Keratinocyte (primary cell): ENCODE measurements around the gene ANO8. TPM values are rescaled to one million over a fixed set of nuclear protein-coding genes. Genes with fewer than 3 reads are reported as not detected.

Experiments
- DNase-seq: peaks from one replicate; pipeline ENCODE4 v3.0.0-alpha.2; 2011; ENCODE audit warnings: low read depth, missing footprints, low spot score
- FAIRE-seq: peaks from 2 replicates; lab custom pipeline; 2011; peaks lifted over from hg19 to GRCh38; lab: Jason Lieb, UNC
- H2AFZ ChIP-seq: 2 replicates; pipeline ENCODE4 v1.6.0; 2012; ENCODE audit warnings: low read length, control low read depth, inconsistent platforms; ENCODE audit not compliant: control insufficient read depth
- H3K27ac ChIP-seq: 2 replicates; pipeline ENCODE4 v1.5.1; 2011; ENCODE audit warnings: low read length; ENCODE audit not compliant: control insufficient read depth, insufficient read depth
- H3K27me3 ChIP-seq: 3 replicates; pipeline ENCODE4 v1.6.0; 2011; ENCODE audit warnings: low read length; ENCODE audit not compliant: control insufficient read depth, insufficient read depth; ENCODE audit errors: extremely low read depth
- H3K36me3 ChIP-seq, 2 experiments: 2 replicates in 1 of 2; 3 replicates in 1 of 2; pipeline ENCODE4 v1.5.1; 2011; ENCODE audit warnings: low read length in 2 of 2, mild to moderate bottlenecking in 1 of 2; ENCODE audit not compliant: control insufficient read depth in 2 of 2, insufficient read depth in 2 of 2; ENCODE audit errors: extremely low read depth in 1 of 2
- H3K4me1 ChIP-seq: 3 replicates; pipeline ENCODE4 v1.5.1; 2011; ENCODE audit warnings: low read length; ENCODE audit not compliant: control insufficient read depth, insufficient read depth; ENCODE audit errors: extremely low read depth
- H3K4me2 ChIP-seq: 3 replicates; pipeline ENCODE4 v1.6.0; 2011; ENCODE audit warnings: low read depth, low read length; ENCODE audit not compliant: control insufficient read depth, insufficient read depth; ENCODE audit errors: extremely low read depth
- H3K4me3 ChIP-seq, 3 experiments: fragments of 200-600 bp in 1 of 3; sonication (generic) in 1 of 3; 2 replicates in 2 of 3; 3 replicates in 1 of 3; pipeline ENCODE4 v1.5.1; 2011 to 2016; ENCODE audit warnings: low read length in 3 of 3, mild to moderate bottlenecking in 3 of 3, control low read depth in 2 of 3, inconsistent platforms in 1 of 3, low read depth in 1 of 3, mixed read lengths in 1 of 3, mixed run types in 1 of 3, moderate library complexity in 1 of 3; ENCODE audit not compliant: control insufficient read depth in 2 of 3, insufficient read depth in 2 of 3; ENCODE audit errors: extremely low read depth in 1 of 3
- H3K79me2 ChIP-seq: 2 replicates; pipeline ENCODE4 v1.6.0; 2012; ENCODE audit warnings: low read length; ENCODE audit not compliant: control insufficient read depth, insufficient read depth
- H3K9ac ChIP-seq: 3 replicates; pipeline ENCODE4 v1.6.0; 2011; ENCODE audit warnings: low read length; ENCODE audit not compliant: control insufficient read depth, insufficient read depth; ENCODE audit errors: extremely low read depth
- H3K9me1 ChIP-seq: 3 replicates; pipeline ENCODE4 v1.6.0; 2011; ENCODE audit warnings: low read length; ENCODE audit not compliant: control insufficient read depth, insufficient read depth; ENCODE audit errors: extremely low read depth
- H3K9me3 ChIP-seq: 2 replicates; pipeline ENCODE4 v1.5.1; 2012; ENCODE audit warnings: low read depth, low read length; ENCODE audit not compliant: control insufficient read depth
- H4K20me1 ChIP-seq: 3 replicates; pipeline ENCODE4 v1.6.0; 2011; ENCODE audit warnings: low read length; ENCODE audit not compliant: control insufficient read depth, insufficient read depth; ENCODE audit errors: extremely low read depth
- CTCF ChIP-seq, 3 experiments: IDR thresholded peaks in 1 of 3; conservative IDR thresholded peaks in 1 of 3; optimal IDR thresholded peaks in 1 of 3; 2 replicates in 2 of 3; 3 replicates in 1 of 3; pipeline versions ENCODE3 to v1.5.1; 2011; ENCODE audit warnings: low read length in 3 of 3, mild to moderate bottlenecking in 3 of 3, moderate library complexity in 2 of 3, control low read depth in 1 of 3, inconsistent platforms in 1 of 3; ENCODE audit not compliant: insufficient read depth in 2 of 3; ENCODE audit errors: extremely low read depth in 1 of 3
- EZH2 ChIP-seq: IDR thresholded peaks from one replicate; pipeline ENCODE4 v1.6.1; 2012; ENCODE audit warnings: inconsistent platforms, mild to moderate bottlenecking, low read length, moderate library complexity
- dilution Hi-C: fragments of 300-500 bp; cut with MboI; formaldehyde crosslinking; loops from one replicate; pipeline ENCODE4 v1.7.0; 2020; ENCODE audit warnings: low sequenced_read_pairs; ENCODE audit not compliant: extremely low pct_ligation_motif_present
- polyA plus RNA-seq, 5 experiments: library from polyadenylated mRNA; depleted of rRNA in 3 of 5; stranded (reverse) in 3 of 5; stranded (forward) in 1 of 5; unstranded in 1 of 5; fragments of >200 nt; gene quantifications; 1 replicate in 1 of 5; 2 replicates in 3 of 5; 3 replicates in 1 of 5; pipeline versions ENCODE4 v1.2.1 to v1.2.3, GENCODE V29; 2011 to 2012; ENCODE audit warnings: missing spikeins in 2 of 5, low read depth in 1 of 5, low replicate concordance in 1 of 5

The ANO8 gene
- polyA plus RNA-seq, 1 donor (not counting 4 experiments of a cell fraction or from before 2014, with no cell fraction given) = 1.6 TPM

GRCh38 chr19:17311455-17312188, 23.0 kb downstream of the ANO8 start:
- H3K9me3 ChIP-seq = no peaks in the 10 kb centered on the region
- peak overlapping the region in 2 of 3 experiments; percentile 2 to 21 for H3K4me3 ChIP-seq
- peak overlapping the region; percentile 59 for H3K9ac ChIP-seq
- H3K27ac ChIP-seq = peak overlapping the region; percentile 73
- TF ChIP-seq EZH2 (no peak), CTCF (optimal IDR thresholded peaks at IDR 0.05 in 1 of 3, IDR thresholded peaks at IDR 0.05 in 1 of 3, conservative IDR thresholded peaks at IDR 0.05 in 1 of 3; ENCODE audit: extremely low read depth in 1 of 3, insufficient read depth in 2 of 3, low read length in 3 of 3) (no peak)
- dilution Hi-C loops = no loop called here
- H3K36me3 ChIP-seq = peaks cover 17 to 24% of the 10 kb centered on the region in 2 experiments
- no peak overlapping the region for H2AFZ ChIP-seq
- peaks cover 25% of the 10 kb centered on the region for H3K4me1 ChIP-seq
- no peaks in the 10 kb centered on the region for H3K27me3 ChIP-seq
- peaks cover 4% of the 10 kb centered on the region for H4K20me1 ChIP-seq
- no peaks in the 10 kb centered on the region for H3K9me1 ChIP-seq
- H3K4me2 ChIP-seq = peak overlapping the region; percentile 54
- peak; percentile 53 for FAIRE-seq
- peaks cover 51% of the 10 kb centered on the region for H3K79me2 ChIP-seq
- DNase-seq = no peak

- Histone ChIP-seq H3K36me3 (peaks cover 14 to 16% of the 10 kb centered on the region in 2 experiments), H3K79me2 (peaks cover 55% of the 10 kb centered on the region), H3K27ac (peak overlapping the region; percentile 67), H3K27me3 (no peaks in the 10 kb centered on the region), H3K4me3 (peak overlapping the region; percentile 83 to 97 (median 94)), H3K9ac (peak overlapping the region; percentile 87), H4K20me1 (peaks cover 4% of the 10 kb centered on the region), H3K4me2 (peak overlapping the region; percentile 83), H3K4me1 (peaks cover 31% of the 10 kb centered on the region), H3K9me1 (peaks cover under 1% of the 10 kb centered on the region), H2AFZ (no peak overlapping the region), H3K9me3 (no peaks in the 10 kb centered on the region)
- dilution Hi-C loops = no loop called here
- TF ChIP-seq EZH2 = no peak
- no peak for TF ChIP-seq CTCF (optimal IDR thresholded peaks at IDR 0.05 in 1 of 3, IDR thresholded peaks at IDR 0.05 in 1 of 3, conservative IDR thresholded peaks at IDR 0.05 in 1 of 3; ENCODE audit: extremely low read depth in 1 of 3, insufficient read depth in 2 of 3, low read length in 3 of 3)
- no peak for DNase-seq
- no peak for FAIRE-seq
Measured at GRCh38 chr19:17309965-17310461, 24.6 kb downstream of the ANO8 start.
